IgD-negative memory B cell (primary cell): Measurements from ENCODE around the gene IRGM. TPM values are rescaled to one million over a fixed set of nuclear protein-coding genes. Genes with fewer than 3 reads are reported as not detected.
"Not testable (repeated sequence)": the region's sequence is repeated elsewhere in the genome, so short reads cannot be mapped to it uniquely, and the experiment has no call there.

ENCODE experiments used
- H3K27ac Mint-ChIP-seq, 3 donors: one replicate each; pipeline ENCODE4 v1.8.0; 2020 to 2022; ENCODE audit warnings: mild to moderate bottlenecking in 3 of 3, mixed read lengths in 3 of 3, moderate library complexity in 1 of 3
- H3K27me3 Mint-ChIP-seq: one replicate; pipeline ENCODE4 v1.8.0; 2021; ENCODE audit warnings: mixed read lengths
- H3K36me3 Mint-ChIP-seq: one replicate; pipeline ENCODE4 v1.8.0; 2020; ENCODE audit warnings: mild to moderate bottlenecking, mixed read lengths
- H3K4me1 Mint-ChIP-seq, 3 donors: one replicate each; pipeline ENCODE4 v1.8.0; 2020 to 2022; ENCODE audit warnings: mixed read lengths in 3 of 3, mild to moderate bottlenecking in 1 of 3
- H3K4me3 Mint-ChIP-seq, 4 donors: one replicate each; pipeline ENCODE4 v1.8.0; 2020 to 2022; ENCODE audit warnings: mild to moderate bottlenecking in 4 of 4, mixed read lengths in 4 of 4, moderate library complexity in 3 of 4
- H3K9me3 Mint-ChIP-seq, 3 donors: one replicate each; pipeline ENCODE4 v1.8.0; 2020 to 2021; ENCODE audit warnings: mixed read lengths in 3 of 3, mild to moderate bottlenecking in 1 of 3
- polyA plus RNA-seq: library from polyadenylated mRNA; unstranded; fragments of 300-500 nt; fragmentation: Illumina TruSeq; gene quantifications from one replicate; pipeline ENCODE4 v1.2.3, GENCODE V29; 2021

The IRGM gene, protein sequence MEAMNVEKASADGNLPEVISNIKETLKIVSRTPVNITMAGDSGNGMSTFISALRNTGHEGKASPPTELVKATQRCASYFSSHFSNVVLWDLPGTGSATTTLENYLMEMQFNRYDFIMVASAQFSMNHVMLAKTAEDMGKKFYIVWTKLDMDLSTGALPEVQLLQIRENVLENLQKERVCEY
- polyA plus RNA-seq = not detected

GRCh38 chr5:150846308-150846653 lies at the start of gene IRGM:
Gene IRGM, plus strand, starts transcription at chr5:150846521. Its CDS starts 1,603 bp downstream, at chr5:150848124.
- H3K4me1 Mint-ChIP-seq, H3K9me3 Mint-ChIP-seq, H3K27ac Mint-ChIP-seq: not testable (repeated sequence)

GRCh38 chr5:150797384-150797783 lies 48.9 kb upstream of the IRGM start:
- Mint-ChIP-seq H3K9me3 (no peaks in the 10 kb centered on the region), H3K36me3 (no peaks in the 10 kb centered on the region), H3K27me3 (peaks cover 3% of the 10 kb centered on the region), H3K4me1 (peaks cover 0 to 3% (median 0%) of the 10 kb centered on the region in 3 donors), H3K27ac (no peak overlapping the region), H3K4me3 (no peak overlapping the region)

More at GRCh38 chr5:150846308-150846653, at the start of gene IRGM:
- H3K27me3 Mint-ChIP-seq, H3K36me3 Mint-ChIP-seq: not testable (repeated sequence)
- H3K4me3 Mint-ChIP-seq = peak within 1 kb of the TSS; percentile 46 to 92 (median 84)

DNA sequence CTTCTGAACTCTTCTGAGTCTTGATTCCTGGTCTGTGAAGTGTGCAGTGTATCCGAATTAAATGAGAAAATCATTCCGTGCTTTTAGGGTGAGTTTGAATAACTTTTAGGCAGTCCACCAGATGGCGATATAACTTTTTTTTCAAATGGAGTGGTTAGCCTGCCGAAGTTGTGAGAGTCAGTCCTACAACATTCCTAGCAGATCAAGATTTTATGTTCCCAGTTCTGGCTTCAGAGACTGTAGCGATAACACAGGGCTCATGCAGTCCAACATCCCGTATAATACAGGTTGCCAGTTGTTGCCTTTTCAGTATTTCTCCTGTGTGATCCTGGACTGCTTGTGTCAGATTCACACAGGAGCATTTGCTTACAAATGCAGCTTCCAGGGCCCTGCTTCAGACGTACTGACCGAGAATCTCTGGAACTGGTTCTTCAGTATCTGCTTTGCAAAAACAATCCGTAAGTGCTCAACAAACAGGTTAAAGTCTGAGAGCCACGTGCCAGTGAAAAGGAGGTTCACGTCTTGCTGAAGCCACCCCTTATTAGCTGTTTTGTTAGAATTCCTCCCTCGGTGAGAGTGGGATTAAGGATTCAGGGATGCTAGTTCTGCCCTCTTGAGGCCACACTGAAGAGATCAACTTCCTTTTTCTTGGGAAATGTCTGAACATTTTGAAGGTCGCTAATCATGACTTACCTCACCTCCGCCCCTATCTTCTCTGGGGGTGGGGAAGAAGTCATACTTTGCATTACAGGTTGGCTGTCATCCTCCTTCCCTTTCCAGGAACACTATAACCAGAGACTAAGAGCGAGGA lies 45.0 kb upstream of the IRGM start:
- peak overlapping the region in 1 of 3 donors; percentile 47 for H3K27ac Mint-ChIP-seq
- no peak overlapping the region for H3K4me3 Mint-ChIP-seq
- H3K36me3 Mint-ChIP-seq = peaks cover 2% of the 10 kb centered on the region
- H3K9me3 Mint-ChIP-seq = no peaks in the 10 kb centered on the region
- H3K4me1 Mint-ChIP-seq = peaks cover 0 to 3% (median 0%) of the 10 kb centered on the region in 3 donors
- H3K27me3 Mint-ChIP-seq = peaks cover 16% of the 10 kb centered on the region

DNA sequence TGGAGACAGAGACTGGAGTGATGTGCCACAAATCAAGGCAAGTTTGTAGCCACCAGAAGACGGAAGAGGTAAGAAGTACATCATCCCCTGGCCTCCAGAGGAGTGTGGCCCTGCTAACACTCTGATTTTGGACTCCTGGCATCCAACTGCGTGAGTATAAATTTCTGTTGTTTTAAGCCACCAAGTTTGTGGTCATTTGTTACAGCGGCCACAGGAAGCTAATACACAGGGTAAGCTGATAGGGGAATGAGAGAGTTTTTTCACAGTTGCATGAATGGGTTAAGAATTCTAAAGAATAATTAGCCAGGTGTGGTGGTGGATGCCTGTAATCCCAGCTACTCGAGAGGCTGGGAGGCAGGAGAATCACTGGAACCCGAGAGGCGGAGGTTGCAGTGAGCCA lies 41.9 kb upstream of the IRGM start:
- peaks cover 4% of the 10 kb centered on the region for H3K36me3 Mint-ChIP-seq
- no peak overlapping the region for H3K4me3 Mint-ChIP-seq
- H3K27me3 Mint-ChIP-seq = peaks cover 16% of the 10 kb centered on the region
- H3K9me3 Mint-ChIP-seq = no peaks in the 10 kb centered on the region
- H3K4me1 Mint-ChIP-seq = peaks cover 0 to 3% (median 0%) of the 10 kb centered on the region in 3 donors
- H3K27ac Mint-ChIP-seq = no peak overlapping the region

GRCh38 chr5:150809363-150809762 lies 37.0 kb upstream of the IRGM start:
- Mint-ChIP-seq H3K9me3 (peaks cover 0 to 3% (median 0%) of the 10 kb centered on the region in 3 donors), H3K36me3 (peaks cover 4% of the 10 kb centered on the region), H3K4me3 (no peak overlapping the region), H3K27me3 (peaks cover 16% of the 10 kb centered on the region), H3K27ac (no peak overlapping the region), H3K4me1 (no peaks in the 10 kb centered on the region)

GRCh38 chr5:150815010-150815409 lies 31.3 kb upstream of the IRGM start:
- Mint-ChIP-seq H3K9me3 (peaks cover 6 to 16% (median 16%) of the 10 kb centered on the region in 3 donors), H3K27me3 (peaks cover 13% of the 10 kb centered on the region), H3K4me1 (no peaks in the 10 kb centered on the region), H3K4me3 (no peak overlapping the region), H3K27ac (no peak overlapping the region), H3K36me3 (peaks cover 2% of the 10 kb centered on the region)

- H3K4me3 Mint-ChIP-seq = no peak overlapping the region
- H3K9me3 Mint-ChIP-seq = peaks cover 9 to 18% (median 18%) of the 10 kb centered on the region in 3 donors
- H3K27me3 Mint-ChIP-seq = peaks cover 12% of the 10 kb centered on the region
- H3K27ac Mint-ChIP-seq = no peak overlapping the region
- H3K4me1 Mint-ChIP-seq = no peaks in the 10 kb centered on the region
- peaks cover 2% of the 10 kb centered on the region for H3K36me3 Mint-ChIP-seq
These were observed 29.4 kb upstream of the IRGM start for GRCh38 chr5:150816946-150817345.

DNA sequence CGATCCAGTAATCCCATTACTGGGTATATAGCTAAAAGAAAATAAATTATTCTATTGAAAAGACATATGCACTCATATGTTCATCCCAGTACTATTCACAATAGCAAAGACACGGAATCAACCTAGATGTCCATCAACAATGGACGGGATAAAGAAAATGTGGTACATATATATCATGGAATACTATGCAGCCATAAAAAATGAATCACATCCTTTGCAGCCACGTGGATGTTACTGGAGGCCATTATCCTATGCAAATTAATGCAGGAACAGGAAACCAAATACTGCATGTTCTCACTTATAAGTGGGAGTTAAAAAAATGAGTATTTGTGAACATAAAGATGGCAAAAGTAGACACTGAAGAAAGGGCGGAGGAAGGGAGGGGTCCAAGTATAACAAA lies 16.6 kb upstream of the IRGM start:
- Mint-ChIP-seq H3K27me3 (no peaks in the 10 kb centered on the region), H3K4me1 (no peaks in the 10 kb centered on the region), H3K9me3 (peaks cover 11 to 20% (median 19%) of the 10 kb centered on the region in 3 donors)

DNA sequence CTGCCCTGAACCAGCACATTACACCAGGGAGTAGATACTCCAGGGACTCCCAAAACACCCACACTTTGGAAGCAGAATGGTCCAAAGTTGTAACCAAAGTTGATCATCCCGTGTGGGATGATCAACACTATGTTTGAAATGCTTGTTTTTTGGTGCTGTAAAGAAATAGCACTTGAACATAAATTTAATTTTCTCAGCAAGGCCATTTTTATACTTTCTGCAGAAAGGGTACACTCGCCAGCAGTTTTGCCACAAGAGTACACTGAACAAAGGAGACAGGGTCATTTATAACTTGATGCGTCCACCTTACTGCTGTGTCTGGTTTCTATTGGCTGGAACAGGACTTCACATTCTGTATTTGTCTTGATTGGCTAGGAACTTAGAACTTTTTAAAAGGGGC lies 14.5 kb upstream of the IRGM start:
- H3K4me3 Mint-ChIP-seq = not testable (repeated sequence)
- H3K9me3 Mint-ChIP-seq = peaks cover 9 to 20% (median 19%) of the 10 kb centered on the region in 3 donors

More for the DNA sequence above, 16.6 kb upstream of the IRGM start:
- Mint-ChIP-seq H3K27ac (no peak overlapping the region), H3K36me3 (no peaks in the 10 kb centered on the region), H3K4me3 (no peak overlapping the region)

DNA sequence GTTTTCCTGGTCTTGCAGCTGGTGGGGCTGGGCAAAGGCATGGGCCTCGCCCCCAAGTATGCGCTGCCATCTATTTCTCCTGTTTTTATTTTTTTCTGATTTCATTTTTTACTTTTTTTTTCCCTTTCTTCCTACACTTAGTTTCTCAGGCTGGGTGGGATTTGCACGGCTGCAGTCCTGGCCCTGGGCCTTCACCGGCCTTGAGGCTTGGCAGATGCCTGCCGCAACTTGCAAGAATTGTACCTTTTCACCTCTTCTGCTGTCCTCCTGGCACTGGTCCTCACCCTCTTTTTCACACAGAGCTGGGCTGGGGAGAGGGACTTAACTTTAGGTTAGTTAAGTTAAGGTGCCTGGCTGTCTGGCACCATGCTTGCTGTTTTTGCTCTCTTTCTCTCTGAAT lies 10.3 kb upstream of the IRGM start:
- peaks cover 3% of the 10 kb centered on the region for H3K36me3 Mint-ChIP-seq
- H3K27me3 Mint-ChIP-seq = peaks cover 13% of the 10 kb centered on the region
- H3K9me3 Mint-ChIP-seq = peaks cover 4 to 23% (median 12%) of the 10 kb centered on the region in 3 donors
- H3K4me3 Mint-ChIP-seq = peak overlapping the region in 1 of 4 donors; percentile 48
- no peak overlapping the region for H3K27ac Mint-ChIP-seq
- no peaks in the 10 kb centered on the region for H3K4me1 Mint-ChIP-seq

More for the DNA sequence above, 14.5 kb upstream of the IRGM start:
- not testable (repeated sequence) for H3K27me3 Mint-ChIP-seq, H3K36me3 Mint-ChIP-seq, H3K27ac Mint-ChIP-seq, H3K4me1 Mint-ChIP-seq

- Mint-ChIP-seq H3K27me3 (peaks cover 14% of the 10 kb centered on the region), H3K36me3 (peaks cover 3% of the 10 kb centered on the region), H3K4me1 (no peaks in the 10 kb centered on the region), H3K9me3 (peaks cover 3 to 20% (median 11%) of the 10 kb centered on the region in 3 donors), H3K4me3 (no peak overlapping the region), H3K27ac (no peak overlapping the region)
These were observed 9.6 kb upstream of the IRGM start for GRCh38 chr5:150836703-150837102.

- H3K9me3 Mint-ChIP-seq, H3K27ac Mint-ChIP-seq, H3K4me1 Mint-ChIP-seq, H3K36me3 Mint-ChIP-seq, H3K4me3 Mint-ChIP-seq: not testable (repeated sequence)
- H3K27me3 Mint-ChIP-seq = peaks cover 11% of the 10 kb centered on the region
These were observed 999 bp upstream of the IRGM start for GRCh38 chr5:150845185-150845859.

- H3K27ac Mint-ChIP-seq = no peak overlapping the region
- peak overlapping the region; percentile 46 to 92 (median 84) for H3K4me3 Mint-ChIP-seq
- no peaks in the 10 kb centered on the region for H3K9me3 Mint-ChIP-seq
- no peaks in the 10 kb centered on the region for H3K36me3 Mint-ChIP-seq
- peaks cover 0 to 9% (median 5%) of the 10 kb centered on the region in 3 donors for H3K4me1 Mint-ChIP-seq
- H3K27me3 Mint-ChIP-seq = peaks cover 9% of the 10 kb centered on the region
These were observed 473 bp downstream of the IRGM start for GRCh38 chr5:150846654-150847333.

DNA sequence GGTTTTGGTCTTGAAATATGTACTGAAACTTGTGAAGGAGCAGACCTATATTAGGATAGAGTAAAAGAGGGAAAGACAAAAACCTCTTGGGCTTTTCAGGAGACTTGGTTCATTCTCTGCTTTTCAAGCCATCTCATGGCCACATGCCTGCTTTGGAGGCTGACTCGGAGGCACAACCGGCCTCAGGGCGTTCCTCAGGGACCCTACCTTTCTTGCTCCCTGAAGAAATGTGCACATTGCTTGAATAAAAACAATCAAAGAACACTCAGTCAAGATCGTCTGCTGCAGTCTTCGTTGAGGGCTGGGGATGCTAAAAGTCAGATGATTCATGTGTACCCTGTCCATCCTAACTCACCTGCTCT lies 994 bp downstream of the IRGM start:
- Mint-ChIP-seq H3K9me3 (no peaks in the 10 kb centered on the region), H3K36me3 (no peaks in the 10 kb centered on the region), H3K4me1 (peaks cover 0 to 9% (median 5%) of the 10 kb centered on the region in 3 donors), H3K4me3 (peak overlapping the region in 3 of 4 donors; percentile 2 to 92 (median 92)), H3K27me3 (peaks cover 9% of the 10 kb centered on the region), H3K27ac (no peak overlapping the region)

DNA sequence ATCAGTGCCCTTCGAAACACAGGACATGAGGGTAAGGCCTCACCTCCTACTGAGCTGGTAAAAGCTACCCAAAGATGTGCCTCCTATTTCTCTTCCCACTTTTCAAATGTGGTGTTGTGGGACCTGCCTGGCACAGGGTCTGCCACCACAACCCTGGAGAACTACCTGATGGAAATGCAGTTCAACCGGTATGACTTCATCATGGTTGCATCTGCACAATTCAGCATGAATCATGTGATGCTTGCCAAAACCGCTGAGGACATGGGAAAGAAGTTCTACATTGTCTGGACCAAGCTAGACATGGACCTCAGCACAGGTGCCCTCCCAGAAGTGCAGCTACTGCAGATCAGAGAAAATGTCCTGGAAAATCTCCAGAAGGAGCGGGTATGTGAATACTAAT lies 1.9 kb downstream of the IRGM start:
- H3K36me3 Mint-ChIP-seq = no peaks in the 10 kb centered on the region
- peaks cover 9% of the 10 kb centered on the region for H3K27me3 Mint-ChIP-seq
- no peak overlapping the region for H3K4me3 Mint-ChIP-seq
- no peaks in the 10 kb centered on the region for H3K9me3 Mint-ChIP-seq
- no peak overlapping the region for H3K27ac Mint-ChIP-seq
- H3K4me1 Mint-ChIP-seq = peaks cover 0 to 9% (median 7%) of the 10 kb centered on the region in 3 donors
